NB4 (cell line): Measurements from ENCODE around the gene MMD2.

ENCODE experiments used
- MYC ChIP-seq: IDR thresholded peaks from 2 replicates; pipeline ENCODE4 v1.6.1; 2011; ENCODE audit warnings: low read depth, low read length
- POLR2A ChIP-seq: IDR thresholded peaks from 2 replicates; pipeline ENCODE4 v1.6.1; 2011; ENCODE audit warnings: mild to moderate bottlenecking; ENCODE audit not compliant: insufficient read length; ENCODE audit errors: extremely low read depth
- TF ChIP-seq, protein P1 (sequence below): IDR thresholded peaks from one replicate; pipeline ENCODE4 v1.5.1; 2012; ENCODE audit warnings: low read depth, low read length

DNA sequence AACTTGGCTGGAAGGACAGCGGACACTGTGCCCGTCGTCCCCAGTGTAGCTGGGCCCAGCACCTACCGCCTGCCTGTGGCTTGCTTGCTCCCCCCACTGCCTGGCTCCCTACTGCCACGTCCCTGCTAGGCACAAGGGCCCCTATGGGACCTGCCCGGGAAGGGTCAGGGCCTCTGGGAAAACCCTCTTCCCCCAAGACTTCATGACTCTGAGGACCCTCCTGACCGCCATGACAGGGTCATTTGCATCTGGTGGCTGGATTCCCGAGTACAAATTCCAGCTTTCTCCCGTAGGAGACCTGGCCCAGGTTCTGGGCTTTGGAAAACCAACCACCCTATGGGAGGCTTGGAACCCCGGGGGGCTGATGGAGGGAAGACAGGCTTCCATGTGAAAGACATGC lies 1.4 kb upstream of the MMD2 start:
- no peak for TF ChIP-seq MYC
- TF ChIP-seq, protein P1, sequence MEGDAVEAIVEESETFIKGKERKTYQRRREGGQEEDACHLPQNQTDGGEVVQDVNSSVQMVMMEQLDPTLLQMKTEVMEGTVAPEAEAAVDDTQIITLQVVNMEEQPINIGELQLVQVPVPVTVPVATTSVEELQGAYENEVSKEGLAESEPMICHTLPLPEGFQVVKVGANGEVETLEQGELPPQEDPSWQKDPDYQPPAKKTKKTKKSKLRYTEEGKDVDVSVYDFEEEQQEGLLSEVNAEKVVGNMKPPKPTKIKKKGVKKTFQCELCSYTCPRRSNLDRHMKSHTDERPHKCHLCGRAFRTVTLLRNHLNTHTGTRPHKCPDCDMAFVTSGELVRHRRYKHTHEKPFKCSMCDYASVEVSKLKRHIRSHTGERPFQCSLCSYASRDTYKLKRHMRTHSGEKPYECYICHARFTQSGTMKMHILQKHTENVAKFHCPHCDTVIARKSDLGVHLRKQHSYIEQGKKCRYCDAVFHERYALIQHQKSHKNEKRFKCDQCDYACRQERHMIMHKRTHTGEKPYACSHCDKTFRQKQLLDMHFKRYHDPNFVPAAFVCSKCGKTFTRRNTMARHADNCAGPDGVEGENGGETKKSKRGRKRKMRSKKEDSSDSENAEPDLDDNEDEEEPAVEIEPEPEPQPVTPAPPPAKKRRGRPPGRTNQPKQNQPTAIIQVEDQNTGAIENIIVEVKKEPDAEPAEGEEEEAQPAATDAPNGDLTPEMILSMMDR, result peak; percentile 11
- no peak for TF ChIP-seq POLR2A
